Measurements from ENCODE around the gene PNKP. TPM values are rescaled to one million over a fixed set of nuclear protein-coding genes. Genes with fewer than 3 reads are reported as not detected.

Gene PNKP
- total and polyA plus RNA-seq, 7 experiments from 2014 or later = 19.4 to 174 (median 153) TPM

GRCh38 chr19:49910179-49910578 is 42.8 kb upstream of the PNKP start:
- no peaks in the 10 kb centered on the region for H3K27me3 Mint-ChIP-seq
- Histone ChIP-seq H3K4me3 (ENCODE audit: low read length) (no peak overlapping the region), H3K9me3 (ENCODE audit: control insufficient read depth in 2 of 3, low read length in 3 of 3) (no peaks in the 10 kb centered on the region), H3K36me3 (ENCODE audit: control insufficient read depth in 2 of 3, insufficient read depth in 3 of 3, low read length in 3 of 3) (peaks cover 0 to 61% (median 0%) of the 10 kb centered on the region in 3 experiments), H3K27ac (ENCODE audit: low read depth, low read length) (no peak overlapping the region), H3K27me3 (ENCODE audit: control insufficient read depth in 2 of 2, insufficient read depth in 2 of 2, low read length in 2 of 2) (no peaks in the 10 kb centered on the region), H3K4me1 (ENCODE audit: control insufficient read depth in 2 of 2, insufficient read depth in 2 of 2, low read length in 2 of 2) (no peaks in the 10 kb centered on the region)
- ChIA-PET POLR2A (interaction anchor here (0.6 kb wide), 1 partner anchor 60 kb away, joined by 3 read pairs; no protein-coding TSS in a partner anchor), CTCF (no interaction called here)
- peak overlapping the region in 1 of 9 donors; percentile 48 for H3K27ac Mint-ChIP-seq
- H3K36me3 Mint-ChIP-seq = peaks cover 0 to 36% (median 16%) of the 10 kb centered on the region in 5 donors
- ATAC-seq (no peak), DNase-seq (no peak)
- H3K4me1 Mint-ChIP-seq = peaks cover 17 to 60% (median 25%) of the 10 kb centered on the region in 7 donors
- no peak overlapping the region for H3K4me3 Mint-ChIP-seq
- no peaks in the 10 kb centered on the region for H3K9me3 Mint-ChIP-seq
- intact Hi-C loops (cut with micrococcal nuclease) = loop anchor here in 1 of 2 donors (2.0 kb wide), 1 partner anchor 13 kb away; the partner anchor contains the start of gene IL4I1

GRCh38 chr19:49908480-49909420 is 41.4 kb upstream of the PNKP start:
- Mint-ChIP-seq H3K4me1 (peaks cover 17 to 60% (median 25%) of the 10 kb centered on the region in 7 donors), H3K9me3 (no peaks in the 10 kb centered on the region), H3K27me3 (no peaks in the 10 kb centered on the region), H3K36me3 (peaks cover 0 to 29% (median 10%) of the 10 kb centered on the region in 5 donors), H3K27ac (no peak overlapping the region), H3K4me3 (no peak overlapping the region)
- ChIA-PET CTCF (interaction anchor here (0.5 kb wide), 1 partner anchor 1486 kb away, joined by 6 read pairs; no protein-coding TSS in a partner anchor), POLR2A (interaction anchor here (0.8 kb wide), 1 partner anchor 21 kb away, joined by 3 read pairs; no protein-coding TSS in a partner anchor)
- peaks cover 0 to 52% (median 0%) of the 10 kb centered on the region in 3 experiments for H3K36me3 ChIP-seq (ENCODE audit: control insufficient read depth in 2 of 3, insufficient read depth in 3 of 3, low read length in 3 of 3)
- ATAC-seq = no peak
- DNase-seq = no peak
- no peak overlapping the region for H3K4me3 ChIP-seq (ENCODE audit: low read length)
- no peak overlapping the region for H3K27ac ChIP-seq (ENCODE audit: low read depth, low read length)
- H3K27me3 ChIP-seq (ENCODE audit: control insufficient read depth in 2 of 2, insufficient read depth in 2 of 2, low read length in 2 of 2) = no peaks in the 10 kb centered on the region
- H3K9me3 ChIP-seq (ENCODE audit: control insufficient read depth in 2 of 3, low read length in 3 of 3) = no peaks in the 10 kb centered on the region
- intact Hi-C loops (cut with micrococcal nuclease) = no loop called here
- no peaks in the 10 kb centered on the region for H3K4me1 ChIP-seq (ENCODE audit: control insufficient read depth in 2 of 2, insufficient read depth in 2 of 2, low read length in 2 of 2)

- Histone ChIP-seq H3K4me3 (ENCODE audit: low read length) (no peak overlapping the region), H3K27ac (ENCODE audit: low read depth, low read length) (no peak overlapping the region), H3K4me1 (ENCODE audit: control insufficient read depth in 2 of 2, insufficient read depth in 2 of 2, low read length in 2 of 2) (no peaks in the 10 kb centered on the region), H3K9me3 (ENCODE audit: control insufficient read depth in 2 of 3, low read length in 3 of 3) (no peaks in the 10 kb centered on the region), H3K27me3 (ENCODE audit: control insufficient read depth in 2 of 2, insufficient read depth in 2 of 2, low read length in 2 of 2) (no peaks in the 10 kb centered on the region), H3K36me3 (ENCODE audit: control insufficient read depth in 2 of 3, insufficient read depth in 3 of 3, low read length in 3 of 3) (peaks cover 0 to 43% (median 0%) of the 10 kb centered on the region in 3 experiments)
- ChIA-PET CTCF (interaction anchor here (0.5 kb wide), 1 partner anchor 1485 kb away, joined by 6 read pairs; no protein-coding TSS in a partner anchor), POLR2A (interaction anchor here (0.8 kb wide), 1 partner anchor 22 kb away, joined by 3 read pairs; no protein-coding TSS in a partner anchor)
- DNase-seq = no peak
- intact Hi-C loops (cut with micrococcal nuclease) = no loop called here
- H3K9me3 Mint-ChIP-seq = no peaks in the 10 kb centered on the region
- H3K27ac Mint-ChIP-seq = no peak overlapping the region
- H3K4me3 Mint-ChIP-seq = no peak overlapping the region
- H3K4me1 Mint-ChIP-seq = peaks cover 16 to 54% (median 18%) of the 10 kb centered on the region in 7 donors
- peaks cover 0 to 22% (median 4%) of the 10 kb centered on the region in 5 donors for H3K36me3 Mint-ChIP-seq
- H3K27me3 Mint-ChIP-seq = no peaks in the 10 kb centered on the region
- no peak for ATAC-seq
Observed at GRCh38 chr19:49907745-49908446, 40.5 kb upstream of the PNKP start.

GRCh38 chr19:49906879-49907564 is 39.6 kb upstream of the PNKP start:
- H3K9me3 Mint-ChIP-seq = no peaks in the 10 kb centered on the region
- DNase-seq = no peak
- no peak overlapping the region for H3K4me3 Mint-ChIP-seq
- ATAC-seq = no peak
- Histone ChIP-seq H3K9me3 (ENCODE audit: control insufficient read depth in 2 of 3, low read length in 3 of 3) (no peaks in the 10 kb centered on the region), H3K4me3 (ENCODE audit: low read length) (no peak overlapping the region), H3K36me3 (ENCODE audit: control insufficient read depth in 2 of 3, insufficient read depth in 3 of 3, low read length in 3 of 3) (peaks cover 0 to 38% (median 0%) of the 10 kb centered on the region in 3 experiments), H3K4me1 (ENCODE audit: control insufficient read depth in 2 of 2, insufficient read depth in 2 of 2, low read length in 2 of 2) (no peaks in the 10 kb centered on the region), H3K27me3 (ENCODE audit: control insufficient read depth in 2 of 2, insufficient read depth in 2 of 2, low read length in 2 of 2) (no peaks in the 10 kb centered on the region), H3K27ac (ENCODE audit: low read depth, low read length) (no peak overlapping the region)
- ChIA-PET CTCF (no interaction called here), POLR2A (no interaction called here)
- peak overlapping the region in 4 of 9 donors; percentile 6 to 62 (median 18) for H3K27ac Mint-ChIP-seq
- H3K36me3 Mint-ChIP-seq = peaks cover 0 to 22% (median 3%) of the 10 kb centered on the region in 5 donors
- H3K4me1 Mint-ChIP-seq = peaks cover 11 to 48% (median 17%) of the 10 kb centered on the region in 7 donors
- no peaks in the 10 kb centered on the region for H3K27me3 Mint-ChIP-seq
- intact Hi-C loops (cut with micrococcal nuclease) = no loop called here

GRCh38 chr19:49904136-49904535 is 36.8 kb upstream of the PNKP start:
- Histone ChIP-seq H3K36me3 (ENCODE audit: control insufficient read depth in 2 of 3, insufficient read depth in 3 of 3, low read length in 3 of 3) (peaks cover 0 to 23% (median 0%) of the 10 kb centered on the region in 3 experiments), H3K9me3 (ENCODE audit: control insufficient read depth in 2 of 3, low read length in 3 of 3) (no peaks in the 10 kb centered on the region), H3K4me1 (ENCODE audit: control insufficient read depth in 2 of 2, insufficient read depth in 2 of 2, low read length in 2 of 2) (no peaks in the 10 kb centered on the region), H3K27me3 (ENCODE audit: control insufficient read depth in 2 of 2, insufficient read depth in 2 of 2, low read length in 2 of 2) (no peaks in the 10 kb centered on the region), H3K4me3 (ENCODE audit: low read length) (no peak overlapping the region), H3K27ac (ENCODE audit: low read depth, low read length) (no peak overlapping the region)
- intact Hi-C loops (cut with micrococcal nuclease) = no loop called here
- Mint-ChIP-seq H3K4me1 (peaks cover 0 to 35% (median 5%) of the 10 kb centered on the region in 7 donors), H3K36me3 (peaks cover 0 to 18% (median 3%) of the 10 kb centered on the region in 5 donors), H3K27me3 (no peaks in the 10 kb centered on the region), H3K9me3 (no peaks in the 10 kb centered on the region), H3K4me3 (no peak overlapping the region), H3K27ac (peak overlapping the region in 1 of 9 donors; percentile 55)
- ChIA-PET POLR2A (interaction anchor here (1.4 kb wide), 1 partner anchor 25 kb away, joined by 3 read pairs; the partner anchor contains the start of genes ATF5 and NUP62), CTCF (no interaction called here)
- no peak for ATAC-seq
- no peak for DNase-seq
